Mesenteric fat pad (tissue), 1 donor: ENCODE measurements around the gene PTGS1. TPM values are rescaled to one million over a fixed set of nuclear protein-coding genes. Genes with fewer than 3 reads are reported as not detected.
"Not testable (repeated sequence)": the region's sequence is repeated elsewhere in the genome, so short reads cannot be mapped to it uniquely, and the experiment has no call there.

Experiments
- DNase-seq: peaks from one replicate; pipeline ENCODE4 v3.0.0-alpha.2; 2020; ENCODE audit warnings: low spot score
- long read RNA-seq: library from polyadenylated mRNA; unstranded; transcript quantifications from one replicate; pipeline ENCODE4 v2.0.0, GENCODE V29; 2020
- total RNA-seq: library from RNA; stranded (reverse); fragmentation: NEBNext Ultra II Directional; extraction: Animal tissue kit (Norgen Biotek cat#: 25700); gene quantifications from one replicate; pipeline ENCODE4 v1.2.1, GENCODE V29; 2021
- donor health status: DM: yes; HTN: yes; CAD: no.

PTGS1 gene
- total RNA-seq: 16.5 TPM
- long read RNA-seq, full-length matches to known transcripts: 31 of 50 reads
- long read RNA-seq, partial matches to known transcripts: 13 of 50 reads
- long read RNA-seq, other reads (novel, unspliced or antisense): 6 of 50 reads

- no peak for DNase-seq
These were observed at the start of gene PTGS1 for GRCh38 chr9:122370869-122371755. Gene PTGS1 (plus strand): TSS chr9:122371024. CDS start chr9:122371085, 61 bp downstream.

GRCh38 chr9:122322553-122322952, 48.3 kb upstream of the PTGS1 start:
- no peak for DNase-seq

DNA sequence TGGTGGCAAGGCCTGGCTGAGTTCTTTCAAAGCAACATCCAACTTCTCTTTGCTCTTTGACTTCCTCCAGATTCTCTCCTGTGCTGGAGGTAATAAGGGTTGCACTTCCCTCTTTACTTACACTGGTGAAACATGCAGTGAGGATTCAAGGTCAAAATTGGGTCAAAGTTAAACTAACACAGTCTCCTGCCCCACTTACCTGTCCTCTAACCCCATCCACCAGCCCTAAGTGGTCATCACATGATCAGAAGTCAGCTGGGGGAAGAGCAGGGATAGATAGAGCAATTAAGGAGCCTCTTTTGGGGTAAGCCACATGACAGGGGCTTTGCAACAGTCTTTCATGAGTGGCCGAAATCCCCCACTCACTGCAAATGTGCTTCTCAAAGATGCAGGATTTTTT, 46.2 kb upstream of the PTGS1 start:
- not testable (repeated sequence) for DNase-seq

DNA sequence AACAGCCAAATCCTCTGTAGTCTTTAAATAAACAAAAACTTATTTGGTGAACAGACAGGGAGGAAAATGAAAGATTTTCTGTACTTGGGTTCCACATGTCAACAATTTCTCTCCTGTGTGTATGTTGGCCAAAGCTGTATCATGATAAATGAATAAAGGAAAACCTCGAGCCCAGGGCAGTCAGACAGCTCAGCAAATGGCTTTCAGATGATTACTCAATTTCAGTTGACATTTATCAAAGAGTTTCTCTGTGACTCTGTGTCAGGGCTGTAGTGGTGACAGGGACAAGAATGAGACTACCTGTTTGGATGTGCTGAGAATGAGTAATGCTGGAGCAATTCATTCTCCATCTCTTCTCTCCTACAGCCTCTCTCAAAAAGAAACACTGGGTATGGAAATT, 45.7 kb upstream of the PTGS1 start:
- no peak for DNase-seq

DNA sequence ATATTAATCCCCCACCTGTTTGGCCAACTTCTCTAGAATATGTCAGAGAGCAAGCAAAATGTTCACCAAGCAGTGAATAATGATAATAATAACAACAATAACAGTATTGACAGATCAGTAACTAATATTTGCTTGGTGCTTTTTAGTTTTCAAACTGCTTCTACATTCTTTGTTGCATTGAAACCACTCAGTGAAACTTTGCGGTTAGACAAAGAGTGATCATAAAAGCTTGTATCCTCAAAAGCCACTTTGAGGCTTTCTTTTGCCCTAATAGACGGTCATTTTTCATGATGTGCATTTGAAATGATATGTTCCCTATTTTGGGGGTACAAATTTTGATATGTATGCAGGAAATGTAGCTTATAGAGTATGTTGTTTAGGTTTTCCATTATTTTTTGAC, 43.6 kb upstream of the PTGS1 start:
- no peak for DNase-seq

DNA sequence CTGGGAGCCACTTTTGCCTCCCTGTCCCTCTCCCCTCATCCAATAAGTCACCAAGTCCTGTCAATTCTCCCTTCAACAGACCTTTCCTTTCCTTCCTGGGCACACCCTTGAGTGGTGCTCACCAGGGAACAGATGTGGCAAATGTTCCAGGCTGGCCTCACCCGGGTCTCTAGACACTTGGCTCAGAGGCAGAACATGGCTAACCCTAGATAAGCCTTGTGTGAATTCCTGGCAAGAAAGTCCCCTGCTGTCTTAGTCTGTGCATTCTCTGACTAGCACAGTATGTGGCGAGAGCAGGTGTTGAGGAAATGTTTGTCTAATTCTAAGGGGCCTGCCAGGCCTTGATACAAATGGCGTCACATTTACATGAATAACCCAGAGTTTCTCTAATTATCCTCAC, 41.2 kb upstream of the PTGS1 start:
- DNase-seq: no peak

DNA sequence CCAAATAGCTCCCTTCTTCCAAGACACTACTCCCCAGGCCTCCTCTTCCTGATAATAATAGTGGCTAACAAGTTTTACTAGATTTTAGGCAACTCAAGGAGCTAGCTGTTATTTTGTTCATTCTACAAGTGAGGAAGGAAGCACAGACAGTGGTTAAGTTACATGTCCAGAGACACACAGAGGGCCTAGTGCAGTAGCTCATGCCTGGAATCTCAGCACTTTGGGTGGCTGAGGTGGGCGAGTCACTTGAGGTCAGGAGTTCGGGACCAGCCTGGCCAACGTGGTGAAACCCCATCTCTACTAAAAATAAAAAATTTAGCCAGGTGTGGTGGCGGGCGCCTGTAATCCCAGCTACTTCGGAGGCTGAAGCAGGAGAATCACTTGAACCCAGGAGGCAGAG, 40.4 kb upstream of the PTGS1 start:
- DNase-seq: not testable (repeated sequence)

DNA sequence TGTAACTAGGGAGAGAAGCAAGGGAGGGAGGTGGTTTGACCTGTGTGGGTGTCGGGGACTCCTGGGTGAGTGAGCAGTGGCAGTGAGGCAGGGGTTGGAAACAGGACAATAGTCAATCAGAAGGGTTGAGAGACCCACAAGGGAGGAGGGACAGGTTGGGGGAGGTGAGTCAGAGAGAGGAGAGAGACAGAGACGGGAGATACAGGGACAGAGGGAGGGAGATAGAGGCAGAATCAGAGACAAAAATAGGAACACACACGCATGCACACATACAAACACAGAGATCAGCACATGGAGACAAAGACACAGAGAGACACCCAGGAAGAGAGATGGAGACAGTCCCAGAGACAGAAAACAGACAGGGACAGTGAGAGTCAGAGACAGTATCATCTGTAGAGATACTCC, 39.3 kb upstream of the PTGS1 start:
- DNase-seq: no peak

DNA sequence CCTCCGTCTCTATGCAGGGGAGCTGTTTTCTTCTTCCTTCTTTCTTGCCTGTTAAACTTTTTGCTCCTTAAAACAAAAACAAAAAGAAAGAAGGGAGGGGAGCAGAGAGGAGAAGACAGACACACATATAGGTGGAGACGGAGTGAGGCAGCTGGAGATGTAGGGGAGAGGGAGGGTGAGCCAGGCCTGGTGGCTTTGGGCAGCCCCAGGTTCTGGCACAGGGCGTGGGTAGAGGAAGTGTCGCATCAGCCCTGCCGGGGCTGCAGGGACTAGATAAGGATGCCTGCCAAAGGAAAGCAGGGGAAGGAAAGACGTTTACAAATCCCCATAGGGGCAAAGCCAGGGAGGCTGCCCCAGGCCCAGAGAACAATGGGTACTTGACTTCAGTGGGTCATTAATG, 38.7 kb upstream of the PTGS1 start:
- no peak for DNase-seq

DNA sequence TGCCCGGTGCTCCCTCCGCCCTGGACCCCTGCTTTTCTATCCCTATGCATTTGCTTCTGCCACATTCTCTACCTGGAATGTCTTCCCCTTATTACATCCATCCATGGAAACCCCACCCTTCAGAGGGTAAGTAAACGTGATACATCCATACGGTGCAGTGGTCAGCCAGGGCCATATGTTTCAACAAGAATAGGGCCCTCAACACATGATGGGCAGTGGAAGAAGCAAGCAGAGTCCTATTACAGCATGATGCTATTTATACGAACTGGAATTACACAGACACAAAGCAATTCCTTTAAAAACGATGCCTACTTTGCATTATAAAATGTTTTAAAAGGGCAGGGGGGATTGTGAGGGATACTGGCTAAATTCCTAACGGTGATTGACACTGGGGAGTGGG, 38.2 kb upstream of the PTGS1 start:
- no peak for DNase-seq

- no peak for DNase-seq
These were observed 37.5 kb upstream of the PTGS1 start for GRCh38 chr9:122333169-122333808.

GRCh38 chr9:122334916-122335315, 35.9 kb upstream of the PTGS1 start:
- no peak for DNase-seq

GRCh38 chr9:122336189-122336588, 34.6 kb upstream of the PTGS1 start:
- DNase-seq: no peak

DNA sequence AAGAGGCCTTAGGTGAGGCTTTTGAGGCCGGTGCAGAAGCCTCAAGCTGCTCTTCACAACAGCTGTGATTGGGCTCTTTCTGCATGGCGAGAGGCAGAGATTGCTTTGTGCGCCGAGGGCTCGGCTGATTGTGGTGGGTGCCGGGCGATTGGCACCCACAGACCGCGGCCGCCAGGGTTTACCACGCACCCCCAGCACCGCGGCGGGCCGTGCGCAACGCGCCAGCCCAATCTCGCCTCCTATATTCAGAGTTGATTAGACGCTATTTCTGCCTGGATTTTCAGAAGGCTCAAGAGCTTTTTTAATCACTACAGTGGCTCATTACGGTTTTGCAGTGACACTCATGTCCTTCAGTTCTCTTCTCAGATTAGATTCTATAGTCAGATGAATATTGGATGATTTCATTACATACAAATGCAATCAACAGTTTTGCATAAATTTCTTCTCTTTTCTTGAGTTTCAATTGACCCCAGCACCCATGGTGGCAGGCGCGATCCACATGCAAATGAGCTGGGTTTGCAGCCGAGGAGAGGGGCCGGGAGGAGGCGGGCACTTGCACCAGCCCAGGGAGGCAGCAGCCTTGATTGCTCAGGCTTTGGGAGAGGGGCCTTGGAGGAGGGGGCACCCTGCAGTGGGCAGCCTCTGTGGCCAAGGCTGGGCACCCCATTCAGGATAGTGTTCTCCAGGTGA, 33.8 kb upstream of the PTGS1 start:
- no peak for DNase-seq

DNA sequence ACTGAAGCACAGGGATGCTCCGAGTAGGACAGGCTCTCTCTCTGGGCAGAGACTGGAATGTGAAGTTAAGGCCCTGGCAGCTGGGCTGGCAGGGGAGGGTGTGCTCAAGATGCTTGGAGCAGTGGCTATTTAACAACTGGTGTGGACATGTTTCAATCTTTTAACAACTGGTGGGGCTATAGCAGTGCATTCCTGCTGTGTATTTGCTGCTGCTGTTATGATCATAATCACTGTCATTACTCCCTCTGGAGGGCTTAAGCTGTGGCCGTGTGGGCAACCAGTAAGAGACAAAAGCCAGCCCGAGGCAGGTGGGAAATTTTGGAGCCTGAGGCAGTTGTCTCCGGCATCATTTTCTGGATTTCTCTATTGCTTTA, 33.3 kb upstream of the PTGS1 start:
- DNase-seq: no peak

- no peak for DNase-seq
These were observed 32.3 kb upstream of the PTGS1 start for GRCh38 chr9:122338536-122338935.

GRCh38 chr9:122338994-122339393, 31.8 kb upstream of the PTGS1 start:
- no peak for DNase-seq

GRCh38 chr9:122339579-122339978, 31.2 kb upstream of the PTGS1 start:
- no peak for DNase-seq

DNA sequence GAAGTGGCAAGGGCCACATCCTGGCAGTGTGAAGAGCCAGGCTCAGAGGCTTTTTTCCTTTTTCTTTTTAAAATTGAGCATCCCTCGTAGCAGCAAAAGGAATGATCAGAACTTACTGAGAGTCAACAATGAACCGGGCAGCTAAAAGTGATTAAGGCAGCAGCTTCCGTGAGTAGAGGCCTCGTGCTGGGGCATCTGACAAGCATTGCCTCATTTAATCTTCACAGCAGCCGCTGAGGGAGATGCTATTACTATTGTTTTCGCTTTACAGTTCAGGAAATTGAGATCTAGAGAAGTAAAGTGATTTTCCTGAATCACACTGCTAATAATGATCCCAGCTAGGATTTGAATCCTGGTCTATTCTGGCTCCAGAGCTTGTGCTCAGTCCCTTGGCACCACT, 30.7 kb upstream of the PTGS1 start:
- no peak for DNase-seq

- no peak for DNase-seq
These were observed 28.3 kb upstream of the PTGS1 start for GRCh38 chr9:122342323-122343050.
